Activated CD4-positive, alpha-beta T cell treated with anti-CD3 and anti-CD28 coated beads for 36 hours (primary cell): Measurements from ENCODE around the gene GTPBP3. TPM values are rescaled to one million over a fixed set of nuclear protein-coding genes. Genes with fewer than 3 reads are reported as not detected.

Source experiments
- ATAC-seq: fragments of 200-7000 bp; cut with Tn5 transposase; one replicate; pipeline ENCODE4 v1.10.0; 2021; ENCODE audit warnings: mild to moderate bottlenecking, moderate library complexity
- CTCF ChIA-PET: fragments of 350-600 bp; sonication (Branson Sonifier 250); formaldehyde crosslinking; loops from one replicate; lab custom pipeline; 2021; ENCODE audit warnings: antibody characterized with exemption; lab: Charles Lee
- POLR2A ChIA-PET: fragments of 350-600 bp; sonication (Branson Sonifier 250); formaldehyde crosslinking; loops from one replicate; lab custom pipeline; 2021; ENCODE audit warnings: antibody characterized with exemption, inconsistent platforms; lab: Charles Lee
- DNase-seq: peaks from one replicate; pipeline ENCODE4 v3.0.0-alpha.2; 2020
- H3K27ac Mint-ChIP-seq: one replicate; pipeline ENCODE4 v1.8.0; 2021; ENCODE audit warnings: mixed read lengths
- H3K27me3 Mint-ChIP-seq: one replicate; pipeline ENCODE4 v1.8.0; 2021; ENCODE audit warnings: mixed read lengths
- H3K36me3 Mint-ChIP-seq: one replicate; pipeline ENCODE4 v1.8.0; 2021; ENCODE audit warnings: low read depth, mixed read lengths
- H3K4me1 Mint-ChIP-seq: one replicate; pipeline ENCODE4 v1.8.0; 2021; ENCODE audit warnings: mixed read lengths
- H3K4me3 Mint-ChIP-seq: one replicate; pipeline ENCODE4 v1.8.0; 2021; ENCODE audit warnings: mild to moderate bottlenecking, moderate library complexity, mixed read lengths
- H3K9me3 Mint-ChIP-seq: one replicate; pipeline ENCODE4 v1.8.0; 2021; ENCODE audit warnings: low read depth, mixed read lengths
- intact Hi-C, 2 experiments: fragments of 100-400 bp; cut with DNase I in 1 of 2; cut with micrococcal nuclease in 1 of 2; formaldehyde crosslinking; loops; one replicate each; pipeline versions ENCODE4 v1.14.2 to v1.15.1; 2022 to 2024; cut with DNase I, micrococcal nuclease
- total RNA-seq, 2 experiments: library from RNA; stranded (reverse); gene quantifications; one replicate each; pipeline ENCODE4 v1.2.3, GENCODE V29; 2021

Gene GTPBP3
- total RNA-seq, 2 experiments from 2014 or later: 37.3 to 39.8 TPM

- H3K27ac Mint-ChIP-seq: no peak overlapping the region
- peak; percentile 55 for DNase-seq
- H3K36me3 Mint-ChIP-seq: peaks cover 3% of the 10 kb centered on the region
- H3K27me3 Mint-ChIP-seq: no peaks in the 10 kb centered on the region
- H3K4me3 Mint-ChIP-seq: peak overlapping the region; percentile 56
- no peaks in the 10 kb centered on the region for H3K9me3 Mint-ChIP-seq
- ChIA-PET CTCF (interaction anchor here (1.1 kb wide), 1 partner anchor 114 kb away, joined by 3 read pairs; the partner anchor contains the start of gene USE1), POLR2A (interaction anchor here (0.7 kb wide), 1 partner anchor 20 kb away, joined by 4 read pairs; the partner anchor contains the start of gene DDA1)
- ATAC-seq: peak; percentile 10
- intact Hi-C loops: loop anchor here in 1 of 2 experiments (1.0 kb wide), 1 partner anchor 19 kb away; the partner anchor contains the start of gene DDA1
- H3K4me1 Mint-ChIP-seq: peaks cover 16% of the 10 kb centered on the region
These were observed 8.6 kb upstream of the GTPBP3 start for GRCh38 chr19:17328517-17329365.

GRCh38 chr19:17329366-17330261, 7.7 kb upstream of the GTPBP3 start:
- no peak overlapping the region for H3K4me3 Mint-ChIP-seq
- no peaks in the 10 kb centered on the region for H3K27me3 Mint-ChIP-seq
- DNase-seq (no peak), ATAC-seq (no peak)
- intact Hi-C loops: no loop called here
- no peak overlapping the region for H3K27ac Mint-ChIP-seq
- ChIA-PET CTCF (interaction anchor here (0.6 to 1.4 kb wide), 3 partner anchors 18 to 114 kb away, joined by 3 to 4 read pairs (median 3); partner anchors contain the start of genes ABHD8 and USE1), POLR2A (no interaction called here)
- H3K36me3 Mint-ChIP-seq: peaks cover 3% of the 10 kb centered on the region
- H3K4me1 Mint-ChIP-seq: peaks cover 19% of the 10 kb centered on the region
- no peaks in the 10 kb centered on the region for H3K9me3 Mint-ChIP-seq

GRCh38 chr19:17330262-17331044, 6.9 kb upstream of the GTPBP3 start:
- Mint-ChIP-seq H3K27ac (no peak overlapping the region), H3K4me1 (peaks cover 26% of the 10 kb centered on the region), H3K36me3 (peaks cover 3% of the 10 kb centered on the region), H3K4me3 (no peak overlapping the region), H3K27me3 (no peaks in the 10 kb centered on the region), H3K9me3 (no peaks in the 10 kb centered on the region)
- no peak for DNase-seq
- ChIA-PET POLR2A (no interaction called here), CTCF (interaction anchor here (1.4 kb wide), 1 partner anchor 27 kb away, joined by 3 read pairs; the partner anchor contains the start of gene ABHD8)
- no peak for ATAC-seq
- intact Hi-C loops: no loop called here

GRCh38 chr19:17331045-17331558, 6.3 kb upstream of the GTPBP3 start:
- no peak for ATAC-seq
- intact Hi-C loops: no loop called here
- Mint-ChIP-seq H3K4me3 (no peak overlapping the region), H3K27ac (no peak overlapping the region), H3K27me3 (no peaks in the 10 kb centered on the region), H3K4me1 (peaks cover 27% of the 10 kb centered on the region), H3K36me3 (peaks cover 3% of the 10 kb centered on the region), H3K9me3 (no peaks in the 10 kb centered on the region)
- no peak for DNase-seq
- ChIA-PET CTCF (no interaction called here), POLR2A (no interaction called here)

GRCh38 chr19:17332360-17332676, 5.0 kb upstream of the GTPBP3 start:
- H3K27me3 Mint-ChIP-seq: no peaks in the 10 kb centered on the region
- no peak overlapping the region for H3K27ac Mint-ChIP-seq
- intact Hi-C loops: no loop called here
- no peak for ATAC-seq
- no peak for DNase-seq
- no peak overlapping the region for H3K4me3 Mint-ChIP-seq
- ChIA-PET CTCF (interaction anchor here (0.6 to 1.5 kb wide), 10 partner anchors 12 to 518 kb away, joined by 3 to 5 read pairs (median 3); partner anchors contain the start of genes BABAM1, BST2 and DDA1), POLR2A (interaction anchor here (0.9 to 1.1 kb wide), 3 partner anchors 23 to 56 kb away, joined by 3 to 4 read pairs (median 4); partner anchors contain the start of genes DDA1 and MRPL34)
- peaks cover 29% of the 10 kb centered on the region for H3K4me1 Mint-ChIP-seq
- no peaks in the 10 kb centered on the region for H3K9me3 Mint-ChIP-seq
- H3K36me3 Mint-ChIP-seq: peaks cover 3% of the 10 kb centered on the region

- H3K4me3 Mint-ChIP-seq: no peak overlapping the region
- no peaks in the 10 kb centered on the region for H3K9me3 Mint-ChIP-seq
- CTCF ChIA-PET: interaction anchor here (0.6 to 1.5 kb wide), 13 partner anchors 11 to 163 kb away, joined by 3 to 5 read pairs (median 3); partner anchors contain the start of genes BABAM1, BST2 and DDA1
- H3K36me3 Mint-ChIP-seq: peaks cover 3% of the 10 kb centered on the region
- ATAC-seq (peak; percentile 9), DNase-seq (peak; percentile 73)
- POLR2A ChIA-PET: interaction anchor here (0.5 to 2.6 kb wide), 5 partner anchors 24 to 1252 kb away, joined by 3 to 11 read pairs (median 4); partner anchors contain the start of genes DDA1 and MRPL34
- H3K27me3 Mint-ChIP-seq: no peaks in the 10 kb centered on the region
- intact Hi-C loops: no loop called here
- no peak overlapping the region for H3K27ac Mint-ChIP-seq
- H3K4me1 Mint-ChIP-seq: peaks cover 27% of the 10 kb centered on the region
These were observed 4.4 kb upstream of the GTPBP3 start for GRCh38 chr19:17332677-17333581.

GRCh38 chr19:17333611-17334413, 3.5 kb upstream of the GTPBP3 start:
- intact Hi-C loops: no loop called here
- H3K4me1 Mint-ChIP-seq: peaks cover 32% of the 10 kb centered on the region
- no peaks in the 10 kb centered on the region for H3K9me3 Mint-ChIP-seq
- peak; percentile 44 for ATAC-seq
- no peaks in the 10 kb centered on the region for H3K27me3 Mint-ChIP-seq
- H3K36me3 Mint-ChIP-seq: peaks cover 6% of the 10 kb centered on the region
- DNase-seq: peak; percentile 90
- H3K27ac Mint-ChIP-seq: peak overlapping the region; percentile 74
- H3K4me3 Mint-ChIP-seq: peak overlapping the region; percentile 76
- ChIA-PET CTCF (interaction anchor here (0.7 to 1.5 kb wide), 6 partner anchors 22 to 1795 kb away, joined by 3 to 5 read pairs (median 4); partner anchors contain the start of gene DDA1), POLR2A (interaction anchor here (0.5 to 2.6 kb wide), 2 partner anchors 16 to 25 kb away, joined by 8 to 11 read pairs; partner anchors contain the start of gene DDA1)

- no peaks in the 10 kb centered on the region for H3K27me3 Mint-ChIP-seq
- ChIA-PET CTCF (interaction anchor here (0.6 to 1.2 kb wide), 7 partner anchors 11 to 107 kb away, joined by 3 to 4 read pairs (median 3); no protein-coding TSS in a partner anchor), POLR2A (interaction anchor here (0.5 to 2.6 kb wide), 4 partner anchors 10 to 31 kb away, joined by 3 to 11 read pairs (median 6); partner anchors contain the start of gene DDA1)
- peak within 1 kb of the TSS; percentile 74 for H3K27ac Mint-ChIP-seq
- H3K4me1 Mint-ChIP-seq: peaks cover 31% of the 10 kb centered on the region
- peak; percentile 43 for ATAC-seq
- intact Hi-C loops: loop anchor here in 1 of 2 experiments (5.0 kb wide), 1 partner anchor 133 kb away; no protein-coding TSS in a partner anchor
- peaks cover 9% of the 10 kb centered on the region for H3K36me3 Mint-ChIP-seq
- peak within 1 kb of the TSS; percentile 98 for H3K4me3 Mint-ChIP-seq
- DNase-seq: peak; percentile 97
- H3K9me3 Mint-ChIP-seq: no peaks in the 10 kb centered on the region
These were observed 2.6 kb upstream of the GTPBP3 start, which contains the start of gene ANO8 for GRCh38 chr19:17334414-17335409. Gene ANO8 (minus strand): TSS chr19:17334855. CDS start chr19:17334670, 185 bp downstream.
